GM08714 (cell line): ENCODE measurements around the gene SLC38A8.

ENCODE experiments used
- H3K4me3 ChIP-seq: fragments of 200-500 bp; sonication (Bioruptor generic); 2 replicates; pipeline ENCODE4 v1.5.1; 2014; ENCODE audit warnings: mild to moderate bottlenecking, low read length, inconsistent platforms
- ZNF274 ChIP-seq: IDR thresholded peaks from 2 replicates; pipeline ENCODE4 v1.6.1; 2012; ENCODE audit warnings: mild to moderate bottlenecking, low read depth, low read length

The SLC38A8 gene

GRCh38 chr16:83995754-83996153, 46.8 kb downstream of the SLC38A8 start:
- TF ChIP-seq ZNF274: no peak
- no peak overlapping the region for H3K4me3 ChIP-seq

GRCh38 chr16:83994703-83995102, 47.9 kb downstream of the SLC38A8 start:
- no peak for TF ChIP-seq ZNF274
- no peak overlapping the region for H3K4me3 ChIP-seq

- no peak for TF ChIP-seq ZNF274
- H3K4me3 ChIP-seq: no peak overlapping the region
These were observed 48.5 kb downstream of the SLC38A8 start for GRCh38 chr16:83994087-83994486.

- H3K4me3 ChIP-seq: no peak overlapping the region
- TF ChIP-seq ZNF274: no peak
These were observed 50.0 kb downstream of the SLC38A8 start for GRCh38 chr16:83992624-83993023.

- H3K4me3 ChIP-seq: no peak overlapping the region
- TF ChIP-seq ZNF274: no peak
These were observed 52.1 kb downstream of the SLC38A8 start for GRCh38 chr16:83990492-83990891.

GRCh38 chr16:83989300-83989699, 53.3 kb downstream of the SLC38A8 start:
- no peak for TF ChIP-seq ZNF274
- no peak overlapping the region for H3K4me3 ChIP-seq

GRCh38 chr16:83983491-83983890, 59.1 kb downstream of the SLC38A8 start:
- no peak overlapping the region for H3K4me3 ChIP-seq
- no peak for TF ChIP-seq ZNF274

GRCh38 chr16:83981799-83982198, 60.8 kb downstream of the SLC38A8 start:
- H3K4me3 ChIP-seq: no peak overlapping the region
- no peak for TF ChIP-seq ZNF274

GRCh38 chr16:83980794-83981193, 61.8 kb downstream of the SLC38A8 start:
- TF ChIP-seq ZNF274: no peak
- H3K4me3 ChIP-seq: no peak overlapping the region

GRCh38 chr16:83979441-83979840, 63.2 kb downstream of the SLC38A8 start:
- no peak for TF ChIP-seq ZNF274

GRCh38 chr16:83978401-83978904, 64.1 kb downstream of the SLC38A8 start:
- no peak overlapping the region for H3K4me3 ChIP-seq
- TF ChIP-seq ZNF274: no peak

More at GRCh38 chr16:83979441-83979840, 63.2 kb downstream of the SLC38A8 start:
- no peak overlapping the region for H3K4me3 ChIP-seq

GRCh38 chr16:83977056-83977815, 65.4 kb downstream of the SLC38A8 start:
- H3K4me3 ChIP-seq: no peak overlapping the region
- TF ChIP-seq ZNF274: no peak

GRCh38 chr16:83975590-83976260, 66.9 kb downstream of the SLC38A8 start:
- H3K4me3 ChIP-seq: no peak overlapping the region
- no peak for TF ChIP-seq ZNF274

GRCh38 chr16:83974475-83974874, 68.1 kb downstream of the SLC38A8 start:
- no peak overlapping the region for H3K4me3 ChIP-seq
- no peak for TF ChIP-seq ZNF274
